HepG2 (cell line): Measurements from ENCODE around the gene TSNAXIP1. TPM values are rescaled to one million over a fixed set of nuclear protein-coding genes. Genes with fewer than 3 reads are reported as not detected.
A peak's percentile ranks its signal among the peaks of the same experiment; 100 is the strongest.

ENCODE experiments used
- ARNT2 ChIP-seq: sonication (generic); formaldehyde crosslinking; IDR thresholded peaks from 2 replicates; pipeline ENCODE4 v1.8.0; 2022; ENCODE audit warnings: mild to moderate bottlenecking, low read depth, missing genetic modification reagents, moderate library complexity
- CCAR2 ChIP-seq: fragments of 200-400 bp; formaldehyde crosslinking; optimal IDR thresholded peaks from 2 replicates; pipeline ENCODE3; 2018; ENCODE audit warnings: low read depth, mild to moderate bottlenecking, low read length, moderate library complexity
- CEBPB ChIP-seq: IDR thresholded peaks from 2 replicates; pipeline ENCODE4 v1.6.1; 2011; ENCODE audit warnings: low read depth, low read length, improper control_type of control experiment, borderline replicate concordance
- MYNN ChIP-seq: sonication (generic); formaldehyde crosslinking; IDR thresholded peaks from 2 replicates; pipeline ENCODE4 v1.4.0; 2020; ENCODE audit warnings: mild to moderate bottlenecking, low read depth, missing genetic modification reagents
- NR1H2 ChIP-seq: sonication (generic); formaldehyde crosslinking; IDR thresholded peaks from 2 replicates; pipeline ENCODE4 v1.8.1; 2022; ENCODE audit warnings: low read depth, missing genetic modification reagents, borderline replicate concordance
- PCBP2 ChIP-seq: fragments of 200-400 bp; formaldehyde crosslinking; optimal IDR thresholded peaks from 2 replicates; pipeline ENCODE3; 2018; ENCODE audit warnings: low read length, low read depth; ENCODE audit not compliant: poor library complexity, severe bottlenecking
- TBL1XR1 ChIP-seq: fragments of 150-350 bp; IDR thresholded peaks from 2 replicates; pipeline ENCODE4 v1.6.1; 2014; ENCODE audit warnings: borderline replicate concordance, low read length; ENCODE audit not compliant: partially characterized antibody
- ZBTB20 ChIP-seq: sonication (generic); formaldehyde crosslinking; IDR thresholded peaks from 2 replicates; pipeline ENCODE4 v1.8.1; 2023; ENCODE audit warnings: missing genetic modification reagents, low read depth, mild to moderate bottlenecking, borderline replicate concordance
- ZBTB43 ChIP-seq: sonication (generic); formaldehyde crosslinking; conservative IDR thresholded peaks from 2 replicates; pipeline ENCODE4 v1.4.0; 2020; ENCODE audit warnings: missing genetic modification reagents
- ZBTB8A ChIP-seq: sonication (generic); formaldehyde crosslinking; IDR thresholded peaks from 2 replicates; pipeline ENCODE4 v1.4.0; 2020; ENCODE audit warnings: mild to moderate bottlenecking, low read depth, missing genetic modification reagents, borderline replicate concordance
- ZNF142 ChIP-seq: sonication (generic); formaldehyde crosslinking; IDR thresholded peaks from 2 replicates; pipeline ENCODE4 v1.4.0; 2020; ENCODE audit warnings: missing genetic modification reagents
- ZNF296 ChIP-seq: sonication (generic); formaldehyde crosslinking; conservative IDR thresholded peaks from 2 replicates; pipeline ENCODE4 v1.5.0; 2020; ENCODE audit warnings: mild to moderate bottlenecking, missing genetic modification reagents
- ZNF34 ChIP-seq: sonication (generic); formaldehyde crosslinking; IDR thresholded peaks from 2 replicates; pipeline ENCODE4 v1.4.0; 2020; ENCODE audit warnings: mild to moderate bottlenecking, missing genetic modification reagents, borderline replicate concordance
- ZNF44 ChIP-seq: sonication (generic); formaldehyde crosslinking; IDR thresholded peaks from 2 replicates; pipeline ENCODE4 v1.5.1; 2020; ENCODE audit warnings: mild to moderate bottlenecking, missing genetic modification reagents
- ZNF615 ChIP-seq: sonication (generic); formaldehyde crosslinking; IDR thresholded peaks from 2 replicates; pipeline ENCODE4 v1.5.0; 2020; ENCODE audit warnings: mild to moderate bottlenecking, missing genetic modification reagents, borderline replicate concordance
- ZNF790 ChIP-seq: sonication (generic); formaldehyde crosslinking; IDR thresholded peaks from 2 replicates; pipeline ENCODE4 v1.8.0; 2022; ENCODE audit warnings: missing genetic modification reagents, mild to moderate bottlenecking, borderline replicate concordance
- ZNF816 ChIP-seq: sonication (generic); formaldehyde crosslinking; IDR thresholded peaks from 2 replicates; pipeline ENCODE4 v1.8.0; 2022; ENCODE audit warnings: missing genetic modification reagents, mild to moderate bottlenecking, borderline replicate concordance
- ZXDC ChIP-seq: sonication (generic); formaldehyde crosslinking; IDR thresholded peaks from 2 replicates; pipeline ENCODE4 v1.5.0; 2020; ENCODE audit warnings: mild to moderate bottlenecking, missing genetic modification reagents
- polyA plus RNA-seq, 8 experiments: library from polyadenylated mRNA; depleted of rRNA in 3 of 8; stranded (reverse) in 7 of 8; unstranded in 1 of 8; fragments of >200 nt; fragmentation: Illumina TruSeq in 4 of 8; extraction: Trizol in 4 of 8; gene quantifications; 2 replicates each; pipeline versions ENCODE4 v1.2.1 to v1.2.3, GENCODE V29; 2011 to 2016; ENCODE audit warnings: low read depth in 4 of 8, missing spikeins in 1 of 8, mixed read lengths in 1 of 8; ENCODE audit not compliant: insufficient read depth in 1 of 8
- total RNA-seq, 5 experiments: library from RNA; depleted of rRNA; stranded (reverse); fragments of >200 nt; fragmentation: Illumina TruSeq; extraction: Trizol; gene quantifications; 2 replicates each; pipeline ENCODE4 v1.2.3, GENCODE V29; 2016; ENCODE audit warnings: low read depth in 1 of 5

TSNAXIP1 gene
- total and polyA plus RNA-seq, 2 of the 13 experiments (the other 11 are each of a cell fraction or from before 2014, with no cell fraction given), result 0.37 to 0.86 TPM

GRCh38 chr16:67872631-67873434, 66.1 kb downstream of the TSNAXIP1 start, which contains the start of gene EDC4 (continued):
- TF ChIP-seq ZNF142 (CRISPR knock-in tag) (peak; percentile 94), ARNT2 (CRISPR knock-in tag) (peak; percentile 91), ZBTB8A (CRISPR knock-in tag) (no peak), MYNN (peak; percentile 73; the same call in 1 of the 2 replicates), ZNF816 (CRISPR knock-in tag) (0 out of 2 replicates have a peak, but pooled peaks have one; percentile 35), ZNF296 (CRISPR knock-in tag) (no peak), ZBTB43 (CRISPR knock-in tag) (peak; percentile 77), ZNF790 (CRISPR knock-in tag) (0 out of 2 replicates have a peak, but pooled peaks have one; percentile 27), ZNF34 (CRISPR knock-in tag) (0 out of 2 replicates have a peak, but pooled peaks have one; percentile 44), ZBTB20 (peak; percentile 79; the same call in 1 of the 2 replicates), TBL1XR1 (peak; percentile 75), NR1H2 (peak; percentile 93; the same call in 1 of the 2 replicates), CCAR2 (peak; percentile 94), CEBPB (no peak), ZNF44 (CRISPR knock-in tag) (peak; percentile 51; the same call in 1 of the 2 replicates), PCBP2 (no peak), ZNF615 (0 out of 2 replicates have a peak, but pooled peaks have one; percentile 37), ZXDC (CRISPR knock-in tag) (0 out of 2 replicates have a peak, but pooled peaks have one; percentile 44)
